GM21528 (cell line): ENCODE data around the gene BTBD10.

Source experiments
- ATAC-seq: cut with Tn5 transposase; IDR thresholded peaks from one replicate; pipeline ENCODE4 v1.9.1; 2021; ENCODE audit warnings: mild to moderate bottlenecking, moderate library complexity; ENCODE audit not compliant: unreplicated experiment, low FRiP score

Gene BTBD10

DNA sequence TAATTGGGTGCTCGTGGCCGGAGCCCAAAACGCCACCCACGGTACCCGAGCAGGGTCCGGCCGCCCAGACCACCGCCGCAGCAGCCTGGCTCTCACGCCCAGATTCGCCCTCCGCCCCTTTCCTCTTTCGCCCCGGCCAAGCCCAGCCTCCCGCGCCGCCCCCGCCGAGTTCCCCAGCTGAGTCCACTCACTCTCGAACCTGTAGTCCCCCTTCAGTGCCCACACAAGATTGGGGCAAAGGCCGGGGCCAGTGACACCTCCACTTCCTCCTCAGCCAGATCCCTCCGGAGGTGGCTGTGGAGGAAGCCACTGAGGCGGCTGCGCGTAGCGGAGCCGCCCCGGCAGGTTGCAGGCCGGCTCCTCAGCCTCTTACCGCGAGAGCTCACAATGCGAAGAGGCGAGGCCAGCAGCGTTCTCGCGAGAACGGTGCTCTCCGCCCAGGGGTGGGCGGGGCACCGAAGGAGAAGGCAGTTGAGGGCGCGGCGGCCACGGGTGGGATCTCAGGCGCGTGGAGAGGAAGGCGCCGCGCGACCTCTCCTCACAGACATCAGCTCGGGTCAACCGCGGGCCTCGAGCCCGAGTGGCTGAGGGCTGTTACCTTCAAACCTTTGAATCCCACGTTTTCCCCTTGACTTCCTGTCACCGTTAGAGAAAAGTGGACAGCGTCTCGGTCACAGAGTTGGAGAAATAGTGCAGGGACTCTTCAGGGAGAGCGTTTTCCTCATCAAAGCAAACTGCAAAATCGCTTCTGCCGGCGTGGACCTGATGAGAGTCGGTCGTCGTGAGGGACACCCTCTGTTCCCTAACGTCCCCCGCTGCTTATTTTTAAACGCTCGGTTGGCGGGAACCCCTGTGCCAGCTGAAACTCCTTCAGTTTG lies at the start of gene BTBD10:
TSS of gene BTBD10 (minus strand) at position 322 of the 878 bp plus-strand sequence. CDS start 18,098 bp downstream, outside the sequence.
- peak; percentile 98 for ATAC-seq

GRCh38 chr11:13503393-13503792 lies 40.4 kb upstream of the BTBD10 start:
- ATAC-seq = no peak

GRCh38 chr11:13502492-13502891 lies 39.5 kb upstream of the BTBD10 start:
- ATAC-seq = no peak

DNA sequence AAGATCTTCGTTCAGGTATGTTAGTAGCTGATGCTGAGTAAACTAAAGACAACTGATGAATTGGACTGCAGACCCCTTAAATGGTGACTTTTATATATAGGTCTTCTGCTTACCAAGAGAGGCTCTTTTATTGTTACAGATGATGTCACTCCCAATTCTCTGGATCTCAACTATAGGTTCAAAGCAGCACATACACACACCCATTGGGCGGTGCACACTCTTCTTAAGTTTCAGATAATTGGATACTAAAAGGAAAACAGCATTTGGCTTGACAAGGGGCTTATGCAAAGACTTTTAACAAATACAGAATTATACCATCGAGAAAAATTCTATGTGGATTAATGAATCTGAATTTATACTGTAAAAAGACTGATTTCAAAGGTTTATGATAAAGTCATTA lies 32.9 kb upstream of the BTBD10 start, which contains the start of gene PTH:
TSS of gene PTH (minus strand) at position 69 of the 400 bp plus-strand sequence. CDS start 3,142 bp downstream, outside the sequence.
- no peak for ATAC-seq

GRCh38 chr11:13494051-13494450 lies 31.0 kb upstream of the BTBD10 start:
- no peak for ATAC-seq

- ATAC-seq = no peak
These were observed 24.6 kb upstream of the BTBD10 start for GRCh38 chr11:13487661-13488030.

GRCh38 chr11:13486926-13487660 lies 24.1 kb upstream of the BTBD10 start:
- ATAC-seq = no peak

DNA sequence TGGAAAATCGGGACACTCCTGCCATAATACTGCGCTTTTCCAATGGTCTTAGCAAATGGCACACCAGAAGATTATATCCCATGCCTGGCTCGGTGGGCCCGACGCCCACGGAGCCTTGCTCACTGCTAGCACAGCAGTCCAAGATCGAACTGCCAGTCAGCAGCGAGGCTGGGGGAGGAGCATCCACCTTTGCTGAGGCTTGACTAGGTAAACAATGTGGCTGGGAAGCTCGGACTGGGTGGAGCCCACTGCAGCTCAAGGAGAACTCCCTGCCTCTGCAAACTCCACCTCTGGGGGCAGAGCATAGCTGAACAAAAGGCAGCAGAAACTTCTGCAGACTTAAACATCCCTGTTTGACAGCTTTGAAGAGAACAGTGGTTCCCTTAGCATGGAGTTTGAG lies 17.2 kb upstream of the BTBD10 start:
- no peak for ATAC-seq

DNA sequence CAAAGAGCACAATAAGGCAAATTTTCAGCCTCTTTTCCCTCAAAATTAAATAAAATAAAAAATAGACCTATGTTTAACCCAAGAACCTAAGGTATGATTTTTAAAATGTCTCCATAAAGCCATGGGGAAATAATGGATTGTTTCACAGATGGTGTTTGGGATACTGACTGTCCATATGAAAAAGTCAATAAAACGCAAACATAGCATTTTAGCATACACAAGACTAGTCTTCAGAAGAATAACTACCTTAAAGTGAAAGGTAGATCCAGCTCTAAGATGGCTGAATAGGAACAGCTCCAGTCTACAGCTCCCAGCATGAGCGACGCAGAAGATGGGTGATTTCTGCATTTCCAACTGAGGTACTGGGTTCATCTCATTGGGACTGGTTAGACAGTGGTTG lies 16.7 kb upstream of the BTBD10 start:
- ATAC-seq = no peak

- no peak for ATAC-seq
These were observed 12.1 kb upstream of the BTBD10 start for GRCh38 chr11:13475091-13475490.

DNA sequence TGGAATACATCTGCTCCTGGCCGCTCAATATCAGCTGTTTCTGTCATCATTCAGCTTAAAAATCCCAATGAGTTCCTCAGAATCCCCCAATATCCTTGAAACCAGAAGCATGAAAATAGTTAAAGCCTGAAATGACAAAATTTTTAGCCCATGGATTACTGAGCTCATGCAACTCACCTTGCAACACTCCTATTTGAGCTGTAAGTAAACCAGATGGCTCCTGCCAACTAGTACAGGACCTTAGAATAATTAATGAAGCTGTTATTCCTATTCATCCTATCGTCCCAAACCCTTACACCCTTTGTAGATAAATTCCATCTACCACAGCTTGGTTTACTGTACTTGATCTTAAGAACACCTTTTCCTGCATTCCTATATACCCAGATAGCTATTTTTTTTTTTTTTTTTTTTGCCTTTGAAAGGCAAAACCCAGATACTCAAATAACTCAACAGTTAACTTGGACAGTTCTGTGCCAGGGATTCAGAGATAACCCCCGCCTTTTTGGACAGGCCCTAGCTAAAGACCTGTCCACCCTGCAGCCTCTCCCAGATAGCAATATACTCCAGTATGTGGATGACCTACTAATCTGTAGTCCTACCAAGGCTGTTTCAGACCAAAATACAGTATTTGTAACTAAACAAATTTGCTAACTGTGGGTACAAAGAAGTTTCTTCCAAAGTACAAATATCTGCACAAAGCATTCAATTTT lies 10.1 kb upstream of the BTBD10 start:
- ATAC-seq = no peak

DNA sequence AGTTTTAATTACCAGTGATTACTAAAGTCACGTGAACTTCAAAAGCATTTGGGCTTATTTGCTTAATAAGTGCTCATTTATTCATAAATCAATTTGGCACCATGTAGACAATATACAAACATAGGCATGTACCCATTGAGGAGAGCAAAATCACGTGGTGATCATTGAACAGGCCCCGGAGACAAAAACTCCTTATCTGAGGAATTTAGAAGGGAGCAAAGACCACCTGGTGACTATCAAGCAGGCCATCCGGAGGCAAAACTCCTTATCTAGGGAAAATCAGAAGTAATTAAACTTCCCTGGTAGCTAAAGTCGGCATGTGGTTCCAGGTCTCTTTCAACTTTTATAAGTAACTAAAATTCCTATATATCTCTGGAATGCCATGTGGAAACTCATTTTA lies 5.7 kb upstream of the BTBD10 start:
- ATAC-seq = no peak

- ATAC-seq = no peak
These were observed 2.9 kb upstream of the BTBD10 start for GRCh38 chr11:13465909-13466371.

DNA sequence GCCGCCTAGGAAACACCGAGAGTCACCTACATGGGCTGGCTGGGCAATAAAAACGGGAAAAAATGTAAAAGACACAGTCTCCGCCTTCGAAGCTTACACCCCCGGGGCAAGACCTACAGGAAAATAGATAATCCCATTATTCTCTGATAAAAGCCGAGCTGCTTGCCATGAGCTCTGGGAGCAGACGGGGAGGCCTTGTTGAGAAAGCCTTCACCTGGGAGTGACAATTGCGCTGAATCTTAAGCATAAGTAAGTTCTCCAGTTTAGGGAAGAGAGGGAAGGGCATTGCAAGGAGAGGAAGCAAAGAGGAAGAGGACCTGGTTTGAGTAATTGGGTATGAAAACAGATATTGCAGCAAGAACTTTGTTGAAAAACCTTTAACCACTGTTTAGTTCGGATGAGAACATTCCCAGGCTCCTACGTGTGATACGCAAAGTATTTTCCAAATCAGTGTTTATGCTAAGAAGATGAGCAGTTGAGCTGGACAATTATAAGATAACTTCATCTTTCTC lies 813 bp upstream of the BTBD10 start:
- no peak for ATAC-seq

DNA sequence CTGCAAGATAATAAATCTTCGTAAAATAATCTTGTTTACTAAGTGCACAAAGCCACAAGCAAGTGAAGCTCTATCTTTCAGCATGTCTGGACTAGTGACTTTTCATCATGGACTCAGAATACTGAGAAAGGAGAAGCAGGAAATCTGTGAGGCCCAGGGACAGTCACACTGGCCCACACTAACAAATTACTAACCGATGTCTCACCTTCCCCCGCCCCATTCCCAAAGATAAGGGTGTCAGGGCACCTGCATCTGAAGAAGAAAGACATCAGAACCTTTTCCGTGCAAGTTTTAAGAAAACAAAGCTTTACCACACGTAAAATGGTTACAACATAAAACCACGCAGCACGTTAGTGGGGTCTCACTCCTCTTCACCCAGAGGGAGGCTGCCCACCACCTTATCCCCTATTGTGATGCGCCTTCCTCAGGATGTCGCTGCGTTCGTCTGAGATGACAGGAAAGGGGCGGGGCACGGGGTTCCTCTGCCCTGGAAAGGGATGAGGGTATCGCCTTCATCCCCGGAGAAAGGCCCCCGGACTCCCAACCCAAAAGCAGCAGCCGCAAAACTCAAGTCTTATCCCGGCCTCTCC lies 616 bp downstream of the BTBD10 start:
- peak; percentile 51 for ATAC-seq

DNA sequence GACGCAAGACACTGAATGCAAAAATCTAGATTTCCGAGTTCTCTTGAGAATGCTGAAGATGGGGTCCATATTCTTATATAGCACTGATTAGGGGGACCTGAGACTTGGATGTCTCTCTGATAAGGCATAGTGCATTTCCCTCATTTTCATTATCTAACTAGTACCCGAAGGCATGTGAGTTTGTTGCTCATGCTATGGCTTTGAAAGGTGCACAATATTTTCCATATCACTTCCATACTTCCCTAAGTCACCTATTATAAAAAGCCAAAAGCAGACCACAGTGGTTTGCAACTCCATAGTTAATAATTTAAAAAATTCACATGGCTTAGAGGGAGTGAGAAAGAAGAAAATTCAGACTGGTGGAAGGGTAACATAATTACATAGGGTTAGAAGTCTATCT lies 1.7 kb downstream of the BTBD10 start:
- ATAC-seq = no peak

- no peak for ATAC-seq
These were observed 12.1 kb downstream of the BTBD10 start for GRCh38 chr11:13450832-13451397.

DNA sequence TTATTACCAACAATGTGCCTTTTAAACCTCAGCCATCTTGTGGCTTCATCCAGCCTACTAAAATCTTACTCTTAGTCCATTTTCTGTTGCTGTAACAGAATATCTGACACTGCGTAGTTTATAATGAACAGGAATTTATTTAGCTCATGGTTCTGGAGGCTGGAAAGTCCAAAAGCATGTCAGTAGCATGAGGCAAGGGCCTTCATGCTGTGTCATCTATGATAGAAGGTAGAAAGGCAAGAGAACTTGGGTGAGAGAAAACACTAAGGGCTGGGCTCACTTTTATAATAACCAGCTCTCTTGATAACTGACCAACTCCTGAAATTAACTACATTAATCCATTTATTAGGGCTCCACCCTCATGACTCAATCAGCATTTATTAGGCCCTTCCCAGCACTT lies 13.5 kb downstream of the BTBD10 start:
- ATAC-seq = no peak

- ATAC-seq = no peak
These were observed 14.1 kb downstream of the BTBD10 start for GRCh38 chr11:13448876-13449275.

DNA sequence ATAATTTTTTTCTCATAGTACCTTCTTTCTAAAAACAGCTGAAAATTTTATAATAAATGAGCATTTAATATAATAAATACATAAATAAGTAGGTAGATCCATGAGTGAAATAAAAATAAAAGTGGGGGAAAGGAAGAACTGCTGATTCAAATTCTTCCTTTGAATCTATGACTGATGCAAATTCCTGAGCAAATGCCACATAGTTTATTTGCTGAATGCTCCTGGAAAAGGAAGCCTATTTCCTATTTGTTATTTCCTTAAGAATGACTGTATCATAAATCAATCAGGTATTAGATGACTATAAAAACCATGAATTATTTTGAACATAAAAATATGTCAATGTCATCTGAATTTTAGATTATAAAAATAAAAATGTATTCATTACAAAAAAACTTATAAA lies 16.6 kb downstream of the BTBD10 start:
- no peak for ATAC-seq
